HFFc6 (cell line): Measurements from ENCODE around the gene GABRB2. TPM values are rescaled to one million over a fixed set of nuclear protein-coding genes. Genes with fewer than 3 reads are reported as not detected.

Experiments
- DNase-seq: peaks from one replicate; pipeline ENCODE4 v3.0.0-alpha.2; 2018
- H3K27ac Mint-ChIP-seq: 2 replicates; pipeline ENCODE4 v1.8.0; 2020; ENCODE audit warnings: mild to moderate bottlenecking, mixed read lengths
- H3K27me3 Mint-ChIP-seq: 2 replicates; pipeline ENCODE4 v1.8.0; 2021; ENCODE audit warnings: mild to moderate bottlenecking, moderate library complexity, mixed read lengths; ENCODE audit not compliant: insufficient read depth
- H3K36me3 Mint-ChIP-seq: 2 replicates; pipeline ENCODE4 v1.8.0; 2021; ENCODE audit warnings: low read depth, mixed read lengths
- H3K4me1 Mint-ChIP-seq: 2 replicates; pipeline ENCODE4 v1.8.0; 2020; ENCODE audit warnings: low read depth, mixed read lengths
- H3K4me3 Mint-ChIP-seq: 2 replicates; pipeline ENCODE4 v1.8.0; 2020; ENCODE audit warnings: mild to moderate bottlenecking, moderate library complexity, mixed read lengths
- H3K9me3 Mint-ChIP-seq: 2 replicates; pipeline ENCODE4 v1.8.0; 2020; ENCODE audit warnings: mild to moderate bottlenecking, mixed read lengths
- CTCF ChIP-seq: fragments of 200-600 bp; sonication (generic); IDR thresholded peaks from 2 replicates; pipeline ENCODE4 v1.5.0; 2021; ENCODE audit warnings: antibody characterized with exemption, mild to moderate bottlenecking
- total RNA-seq, 6 experiments: library from RNA; stranded (reverse); fragmentation: NEBNext Ultra II Directional; extraction: Animal tissue kit (Norgen Biotek cat#: 25700); gene quantifications; 2 replicates in 1 of 6; 3 replicates in 5 of 6; pipeline ENCODE4 v1.2.3, GENCODE V29; 2021

GABRB2 gene
- total RNA-seq, 6 experiments from 2014 or later, result not detected

GRCh38 chr5:161481922-161482321 is 64.6 kb downstream of the GABRB2 start:
- DNase-seq, result no peak
- Mint-ChIP-seq H3K36me3 (no peaks in the 10 kb centered on the region), H3K27me3 (no peaks in the 10 kb centered on the region), H3K4me1 (no peaks in the 10 kb centered on the region), H3K9me3 (peaks cover 42% of the 10 kb centered on the region), H3K4me3 (no peak overlapping the region), H3K27ac (no peak overlapping the region)
- TF ChIP-seq CTCF, result no peak

- H3K4me3 Mint-ChIP-seq, result no peak overlapping the region
- TF ChIP-seq CTCF, result no peak
Observed at GRCh38 chr5:161471211-161471950, 75.1 kb downstream of the GABRB2 start.

GRCh38 chr5:161467703-161468102 is 78.8 kb downstream of the GABRB2 start:
- H3K36me3 Mint-ChIP-seq, result no peaks in the 10 kb centered on the region
- no peaks in the 10 kb centered on the region for H3K27me3 Mint-ChIP-seq
- no peak overlapping the region for H3K4me3 Mint-ChIP-seq
- H3K4me1 Mint-ChIP-seq, result no peaks in the 10 kb centered on the region
- DNase-seq, result no peak
- no peak for TF ChIP-seq CTCF
- H3K9me3 Mint-ChIP-seq, result peaks cover 23% of the 10 kb centered on the region
- no peak overlapping the region for H3K27ac Mint-ChIP-seq

More at GRCh38 chr5:161471211-161471950, 75.1 kb downstream of the GABRB2 start:
- Mint-ChIP-seq H3K27ac (no peak overlapping the region), H3K9me3 (peaks cover 36% of the 10 kb centered on the region), H3K27me3 (no peaks in the 10 kb centered on the region), H3K36me3 (no peaks in the 10 kb centered on the region), H3K4me1 (no peaks in the 10 kb centered on the region)
- no peak for DNase-seq

- Mint-ChIP-seq H3K27ac (no peak overlapping the region), H3K9me3 (peaks cover 33% of the 10 kb centered on the region), H3K4me1 (no peaks in the 10 kb centered on the region), H3K4me3 (no peak overlapping the region), H3K27me3 (no peaks in the 10 kb centered on the region), H3K36me3 (no peaks in the 10 kb centered on the region)
- no peak for TF ChIP-seq CTCF
- DNase-seq, result no peak
Observed at GRCh38 chr5:161460741-161461140, 85.8 kb downstream of the GABRB2 start.

- Mint-ChIP-seq H3K27ac (no peak overlapping the region), H3K36me3 (no peaks in the 10 kb centered on the region), H3K9me3 (peaks cover 6% of the 10 kb centered on the region), H3K4me1 (no peaks in the 10 kb centered on the region), H3K4me3 (no peak overlapping the region), H3K27me3 (no peaks in the 10 kb centered on the region)
- no peak for DNase-seq
- no peak for TF ChIP-seq CTCF
Observed at GRCh38 chr5:161446655-161447054, 99.9 kb downstream of the GABRB2 start.
